SU-DHL-6 (cell line): Measurements from ENCODE around the gene LYVE1.

Experiments used
- H2AFZ ChIP-seq: fragments of 200-600 bp; sonication (generic); 2 replicates; pipeline ENCODE4 v1.6.1; 2014; ENCODE audit warnings: low read depth, mild to moderate bottlenecking, moderate library complexity, mixed read lengths, antibody characterized with exemption, low read length; ENCODE audit not compliant: severe bottlenecking
- H3F3A ChIP-seq: fragments of 200-600 bp; shearing (Covaris generic); 2 replicates; pipeline ENCODE4 v1.6.0; 2016; ENCODE audit warnings: antibody characterized with exemption, mild to moderate bottlenecking; ENCODE audit not compliant: insufficient read depth
- H3K27ac ChIP-seq: fragments of 200-600 bp; sonication (generic); 2 replicates; pipeline ENCODE4 v1.5.1; 2016; ENCODE audit warnings: low read depth, mild to moderate bottlenecking, low read length, moderate library complexity, mixed read lengths
- H3K27me3 ChIP-seq: fragments of 200-600 bp; sonication (generic), shearing (Covaris generic); 2 replicates; pipeline ENCODE4 v1.6.0; 2014; ENCODE audit warnings: mild to moderate bottlenecking, low read length
- H3K36me3 ChIP-seq: fragments of 200-600 bp; sonication (generic); 2 replicates; pipeline ENCODE4 v1.6.1; 2014; ENCODE audit warnings: mild to moderate bottlenecking, low read length, mixed read lengths
- H3K4me2 ChIP-seq: fragments of 300-600, 200-600 bp; shearing (Covaris generic), sonication (generic); 2 replicates; pipeline ENCODE4 v1.6.0; 2014; ENCODE audit warnings: low read length, low read depth, mild to moderate bottlenecking; ENCODE audit not compliant: poor library complexity, severe bottlenecking
- H3K4me3 ChIP-seq: fragments of 200-600 bp; sonication (generic); 2 replicates; pipeline ENCODE4 v1.5.1; 2014; ENCODE audit warnings: antibody characterized with exemption, low read length, mild to moderate bottlenecking, mixed read lengths; ENCODE audit not compliant: insufficient read depth, poor library complexity, severe bottlenecking
- H3K79me2 ChIP-seq: fragments of 200-600 bp; sonication (generic); 2 replicates; pipeline ENCODE4 v1.6.1; 2014; ENCODE audit warnings: mild to moderate bottlenecking, low read length, moderate library complexity; ENCODE audit not compliant: insufficient read depth
- H3K9ac ChIP-seq: fragments of 200-600 bp; sonication (generic); 2 replicates; pipeline ENCODE4 v1.7.0; 2014; ENCODE audit warnings: mild to moderate bottlenecking, low read length
- H3K9me2 ChIP-seq: fragments of 200-600 bp; sonication (generic); replicated peaks from 2 replicates; pipeline ENCODE4 v1.6.1; 2014; ENCODE audit warnings: low read length; ENCODE audit not compliant: insufficient read depth
- H3K9me3 ChIP-seq: fragments of 200-600 bp; sonication (generic); 2 replicates; pipeline ENCODE4 v1.6.1; 2014; ENCODE audit warnings: low read length, mixed read lengths; ENCODE audit not compliant: insufficient read depth
- H4K20me1 ChIP-seq: fragments of 200-600 bp; sonication (generic); 2 replicates; pipeline ENCODE4 v1.6.1; 2014; ENCODE audit warnings: low read depth, mild to moderate bottlenecking, antibody characterized with exemption, low read length, moderate library complexity, mixed read lengths
- CTCF ChIP-seq: fragments of 200-600 bp; sonication (generic); IDR thresholded peaks from one replicate; pipeline ENCODE4 v1.5.1; 2017; ENCODE audit warnings: antibody characterized with exemption, mild to moderate bottlenecking, low read length, moderate library complexity; ENCODE audit not compliant: insufficient read depth, poor library complexity, severe bottlenecking
- EZH2phosphoT487 ChIP-seq: fragments of 200-600 bp; sonication (generic), shearing (Covaris generic); conservative IDR thresholded peaks from 2 replicates; pipeline ENCODE4 v1.6.1; 2018; ENCODE audit warnings: mild to moderate bottlenecking, antibody characterized with exemption, low read length, moderate library complexity, mixed read lengths

The LYVE1 gene

DNA sequence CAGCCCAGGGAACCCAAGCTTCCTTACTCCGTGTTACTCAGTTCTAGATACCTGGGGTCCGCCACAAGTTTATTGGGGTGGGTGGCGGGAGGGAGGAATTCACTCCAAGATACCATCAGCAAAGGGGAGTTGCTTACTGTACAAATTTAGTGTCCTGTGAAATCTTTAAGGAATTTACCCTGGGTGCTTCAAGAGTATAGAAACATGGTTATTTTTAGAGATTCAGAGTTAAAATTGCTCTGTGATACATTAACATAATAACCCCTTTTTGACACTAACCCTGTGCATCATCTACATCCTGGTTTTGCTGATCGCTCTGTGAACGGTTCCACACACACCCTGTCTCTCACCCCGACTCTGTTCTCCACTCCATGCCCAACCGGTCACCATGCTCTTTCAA is 18.9 kb upstream of the LYVE1 start:
- H3F3A ChIP-seq, result no peaks in the 10 kb centered on the region
- H3K4me2 ChIP-seq, result no peak overlapping the region
- H3K9me3 ChIP-seq, result no peaks in the 10 kb centered on the region
- H4K20me1 ChIP-seq, result no peaks in the 10 kb centered on the region
- H3K36me3 ChIP-seq, result no peaks in the 10 kb centered on the region
- no peak overlapping the region for H3K4me3 ChIP-seq
- H3K79me2 ChIP-seq, result no peaks in the 10 kb centered on the region
- no peaks in the 10 kb centered on the region for H3K27me3 ChIP-seq
- no peak overlapping the region for H2AFZ ChIP-seq
- no peak overlapping the region for H3K9ac ChIP-seq
- H3K27ac ChIP-seq, result no peak overlapping the region
- no peaks in the 10 kb centered on the region for H3K9me2 ChIP-seq
- no peak for TF ChIP-seq CTCF
- no peak for TF ChIP-seq EZH2phosphoT487

GRCh38 chr11:10584071-10584501 is 15.6 kb upstream of the LYVE1 start:
- no peaks in the 10 kb centered on the region for H3K27me3 ChIP-seq
- no peaks in the 10 kb centered on the region for H4K20me1 ChIP-seq
- TF ChIP-seq CTCF, result no peak
- no peak for TF ChIP-seq EZH2phosphoT487
- H2AFZ ChIP-seq, result no peak overlapping the region
- H3K4me2 ChIP-seq, result no peak overlapping the region
- H3K9me2 ChIP-seq, result no peaks in the 10 kb centered on the region
- H3K9me3 ChIP-seq, result no peaks in the 10 kb centered on the region
- H3K4me3 ChIP-seq, result no peak overlapping the region
- no peaks in the 10 kb centered on the region for H3F3A ChIP-seq
- H3K36me3 ChIP-seq, result no peaks in the 10 kb centered on the region
- H3K79me2 ChIP-seq, result no peaks in the 10 kb centered on the region
- H3K9ac ChIP-seq, result no peak overlapping the region
- no peak overlapping the region for H3K27ac ChIP-seq

- Histone ChIP-seq H3K36me3 (no peaks in the 10 kb centered on the region), H3K27me3 (no peaks in the 10 kb centered on the region), H2AFZ (no peak overlapping the region), H3K9ac (no peak overlapping the region), H3K4me3 (no peak overlapping the region), H3K9me2 (no peaks in the 10 kb centered on the region), H3K79me2 (no peaks in the 10 kb centered on the region), H3K9me3 (no peaks in the 10 kb centered on the region), H4K20me1 (no peaks in the 10 kb centered on the region), H3K27ac (no peak overlapping the region), H3F3A (no peaks in the 10 kb centered on the region), H3K4me2 (no peak overlapping the region)
- TF ChIP-seq EZH2phosphoT487 (no peak), CTCF (no peak)
These were observed 13.1 kb upstream of the LYVE1 start for GRCh38 chr11:10581481-10582019.
